ENCODE data around the gene HSPB6.

The HSPB6 gene

GRCh38 chr19:35746087-35746462 is 10.8 kb downstream of the HSPB6 start:
- DNase-seq (ENCODE audit: low read depth) = no peak

DNA sequence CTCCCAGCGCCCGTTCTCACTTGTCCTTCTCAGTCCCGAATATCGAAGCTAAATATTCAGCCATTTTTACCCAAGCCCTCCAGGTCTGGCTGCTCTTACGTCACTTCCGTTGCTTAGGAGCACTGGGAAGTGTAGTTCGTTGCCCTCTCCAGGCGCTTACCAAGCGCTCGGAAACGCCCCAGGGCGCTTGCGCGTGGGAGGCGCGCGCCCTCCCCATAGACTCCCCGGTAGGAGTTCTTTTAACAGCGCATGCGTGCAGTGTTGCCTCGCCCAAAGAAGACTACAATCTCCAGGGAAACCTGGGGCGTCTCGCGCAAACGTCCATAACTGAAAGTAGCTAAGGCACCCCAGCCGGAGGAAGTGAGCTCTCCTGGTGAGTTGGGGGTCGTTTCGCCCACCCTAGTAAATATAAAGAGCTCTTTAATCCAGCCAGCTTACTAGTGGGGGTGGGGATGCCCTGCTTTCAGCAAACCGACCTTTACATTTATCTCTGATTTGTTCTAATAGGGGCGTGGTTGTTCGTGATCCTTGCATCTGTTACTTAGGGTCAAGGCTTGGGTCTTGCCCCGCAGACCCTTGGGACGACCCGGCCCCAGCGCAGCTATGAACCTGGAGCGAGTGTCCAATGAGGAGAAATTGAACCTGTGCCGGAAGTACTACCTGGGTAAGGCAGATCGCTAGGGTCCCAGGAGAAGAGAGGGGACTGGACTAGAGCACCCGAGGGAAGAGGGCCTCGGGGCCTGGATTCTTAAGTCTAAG is 11.3 kb downstream of the HSPB6 start, which contains the start of the genes PSENEN and U2AF1L4:
Gene PSENEN, plus strand, starts transcription at position 324 of the 759 bp plus-strand sequence. Its CDS starts 280 bp downstream, at position 604.
Gene U2AF1L4, minus strand, starts transcription at position 91 of the 759 bp plus-strand sequence. Its CDS starts 27 bp downstream, at position 64.
- DNase-seq (ENCODE audit: low read depth) = peak; percentile 98

GRCh38 chr19:35744430-35745327 is 12.2 kb downstream of the HSPB6 start:
- no peak for DNase-seq (ENCODE audit: low read depth)

- DNase-seq (ENCODE audit: low read depth) = no peak
Measured at GRCh38 chr19:35743640-35744429, 13.0 kb downstream of the HSPB6 start.

- no peak for DNase-seq (ENCODE audit: low read depth)
Measured at GRCh38 chr19:35742121-35742724, 14.6 kb downstream of the HSPB6 start, which contains the start of gene IGFLR1. IGFLR1 (minus strand) TSS chr19:35742452; CDS start chr19:35741180, 1,272 bp downstream.

DNA sequence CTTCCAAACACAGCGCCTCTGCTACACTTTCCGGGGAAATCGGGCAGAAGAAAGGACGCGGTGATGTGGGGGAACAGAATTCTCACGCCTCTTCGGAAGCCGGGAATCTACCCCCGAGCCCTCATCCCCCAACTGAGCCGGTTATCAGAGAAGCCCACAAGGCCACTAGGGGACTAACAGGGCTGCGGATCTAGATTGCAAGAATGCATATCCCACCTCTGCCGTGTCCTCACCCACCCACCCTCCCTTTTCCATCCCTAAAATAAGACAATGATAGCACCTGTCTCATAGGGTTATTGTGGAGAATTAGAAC is 15.7 kb downstream of the HSPB6 start:
- DNase-seq (ENCODE audit: low read depth) = no peak

GRCh38 chr19:35740423-35741202 is 16.2 kb downstream of the HSPB6 start:
- DNase-seq (ENCODE audit: low read depth) = peak; percentile 79

DNA sequence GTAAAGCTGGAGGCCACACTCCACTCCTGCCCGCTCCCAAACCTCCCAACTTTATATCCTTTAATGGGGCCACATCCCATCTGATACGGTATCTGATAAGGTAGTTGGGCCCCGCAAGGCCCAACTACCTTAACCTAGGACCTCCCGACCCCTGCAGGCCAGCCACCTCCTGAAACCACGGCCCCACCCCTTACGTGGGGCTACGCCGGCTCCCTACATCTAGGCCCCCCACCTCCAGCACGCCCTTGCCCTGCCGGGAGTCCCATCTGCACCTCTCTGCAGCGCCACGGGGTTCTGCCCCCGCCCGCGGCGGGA is 16.8 kb downstream of the HSPB6 start:
- DNase-seq (ENCODE audit: low read depth) = no peak

DNA sequence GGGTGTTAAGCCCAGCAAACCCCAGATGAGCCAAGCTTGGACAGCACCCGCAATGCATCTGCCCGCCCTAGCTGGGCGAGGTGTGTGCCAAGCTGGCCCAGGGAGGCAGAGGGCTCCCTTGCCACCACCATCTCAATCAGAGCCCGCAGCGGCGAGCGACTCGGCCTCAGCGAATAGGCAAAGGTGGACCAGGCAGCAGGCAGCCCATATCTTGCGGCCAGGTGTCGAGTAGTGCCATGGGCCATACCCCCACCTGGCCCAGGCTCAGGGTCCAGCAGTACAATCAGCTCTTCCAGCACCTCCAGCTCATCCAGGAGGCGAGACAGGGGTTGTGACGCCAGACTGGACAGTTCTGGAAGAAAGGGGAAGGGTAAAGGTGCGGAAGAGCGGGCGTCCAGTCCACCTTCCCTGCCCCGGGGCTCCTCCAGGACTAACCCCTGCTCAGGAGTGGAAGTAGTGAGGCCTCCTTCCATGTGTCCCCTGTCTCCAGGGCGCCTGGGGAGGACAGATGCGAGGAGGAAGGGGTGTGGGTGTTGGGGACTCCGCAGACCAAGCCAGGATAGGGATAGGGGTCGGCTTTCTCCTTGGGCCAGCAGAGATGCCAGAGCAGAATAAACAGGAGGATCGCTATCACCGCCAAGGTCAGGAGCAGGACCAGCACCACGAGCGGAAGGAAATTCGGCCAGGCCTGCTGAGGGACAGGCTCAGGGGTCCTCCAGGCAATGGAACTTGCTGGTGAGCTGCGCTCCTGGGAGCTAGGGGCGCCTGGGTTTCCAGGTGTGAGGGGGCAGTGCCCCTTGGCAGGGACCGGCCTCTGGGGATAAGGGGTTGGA is 17.3 kb downstream of the HSPB6 start:
- no peak for DNase-seq (ENCODE audit: low read depth)

GRCh38 chr19:35738887-35739229 is 18.0 kb downstream of the HSPB6 start:
- no peak for DNase-seq (ENCODE audit: low read depth)

DNA sequence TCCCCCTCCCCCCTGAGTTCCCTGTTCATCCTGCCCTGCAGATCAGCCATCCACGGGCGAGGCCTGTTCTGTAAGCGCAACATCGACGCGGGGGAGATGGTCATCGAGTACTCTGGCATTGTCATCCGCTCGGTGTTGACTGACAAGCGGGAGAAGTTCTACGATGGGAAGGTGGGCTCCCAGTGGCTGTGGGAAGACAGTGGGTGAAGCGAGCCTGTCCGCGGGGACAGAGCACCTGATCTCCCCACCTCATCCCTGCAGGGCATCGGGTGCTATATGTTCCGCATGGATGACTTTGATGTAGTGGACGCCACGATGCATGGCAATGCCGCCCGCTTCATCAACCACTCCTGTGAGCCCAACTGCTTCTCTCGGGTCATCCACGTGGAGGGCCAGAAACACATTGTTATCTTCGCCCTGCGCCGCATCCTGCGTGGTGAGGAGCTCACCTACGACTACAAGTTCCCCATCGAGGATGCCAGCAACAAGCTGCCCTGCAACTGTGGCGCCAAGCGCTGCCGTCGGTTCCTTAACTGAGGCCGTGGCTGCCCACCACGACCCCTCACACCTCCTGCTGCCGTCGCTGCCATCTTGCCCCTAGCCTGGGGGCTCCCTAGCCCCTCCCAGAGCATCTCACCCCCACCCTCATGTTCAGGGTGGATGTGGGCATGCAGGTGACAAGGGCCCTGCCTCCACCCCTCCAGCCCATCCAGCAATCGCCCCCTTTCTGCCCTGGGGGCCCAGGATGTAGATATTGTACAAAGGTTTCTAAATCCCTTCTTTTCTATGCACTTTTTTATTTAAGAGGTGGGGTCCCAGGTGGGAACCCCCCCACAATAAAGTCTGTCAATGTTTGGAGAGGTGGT is 18.6 kb downstream of the HSPB6 start:
- no peak for DNase-seq (ENCODE audit: low read depth)

- DNase-seq (ENCODE audit: low read depth) = no peak
Measured at GRCh38 chr19:35736913-35737886, 19.6 kb downstream of the HSPB6 start.

DNA sequence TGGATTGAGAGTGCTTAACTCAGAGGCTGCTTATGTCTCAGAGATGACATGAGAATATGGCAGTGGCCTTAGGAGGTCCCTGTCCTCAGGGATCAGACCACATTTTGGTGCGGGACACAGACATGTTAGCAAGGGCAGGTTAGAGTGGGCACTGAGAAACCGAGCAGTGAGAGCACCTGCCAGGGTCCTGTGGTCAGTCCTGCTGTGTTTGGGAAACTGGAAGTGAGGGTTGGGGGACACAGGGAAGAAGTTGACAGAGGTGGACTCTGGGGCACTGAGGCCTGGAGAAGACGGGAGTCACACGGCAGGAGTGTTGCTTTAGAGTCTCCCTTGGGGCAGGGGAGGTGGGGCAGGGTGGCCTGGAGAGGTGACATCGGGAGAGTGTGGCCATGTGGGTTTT is 21.9 kb downstream of the HSPB6 start:
- DNase-seq (ENCODE audit: low read depth) = no peak

DNA sequence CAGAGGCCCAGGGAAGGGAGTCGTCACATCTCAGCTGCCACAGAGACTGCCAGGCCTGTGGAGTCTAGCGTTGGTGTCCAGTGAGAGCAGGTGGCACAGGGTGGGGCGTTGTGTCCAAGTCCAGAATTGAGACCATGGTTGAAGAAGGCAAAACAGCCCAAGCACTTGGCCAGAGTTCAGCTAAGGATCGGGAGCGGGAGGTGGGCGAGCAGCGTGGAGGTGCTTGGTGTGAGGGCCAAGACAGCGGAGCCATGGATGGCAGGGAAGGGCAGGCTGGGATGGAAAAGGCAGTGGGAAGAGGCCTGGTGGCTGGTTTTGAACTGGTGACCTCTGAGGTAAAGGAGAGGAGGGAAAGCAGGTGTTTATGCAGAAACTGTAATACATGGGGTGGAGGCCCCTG is 22.6 kb downstream of the HSPB6 start:
- no peak for DNase-seq (ENCODE audit: low read depth)

DNA sequence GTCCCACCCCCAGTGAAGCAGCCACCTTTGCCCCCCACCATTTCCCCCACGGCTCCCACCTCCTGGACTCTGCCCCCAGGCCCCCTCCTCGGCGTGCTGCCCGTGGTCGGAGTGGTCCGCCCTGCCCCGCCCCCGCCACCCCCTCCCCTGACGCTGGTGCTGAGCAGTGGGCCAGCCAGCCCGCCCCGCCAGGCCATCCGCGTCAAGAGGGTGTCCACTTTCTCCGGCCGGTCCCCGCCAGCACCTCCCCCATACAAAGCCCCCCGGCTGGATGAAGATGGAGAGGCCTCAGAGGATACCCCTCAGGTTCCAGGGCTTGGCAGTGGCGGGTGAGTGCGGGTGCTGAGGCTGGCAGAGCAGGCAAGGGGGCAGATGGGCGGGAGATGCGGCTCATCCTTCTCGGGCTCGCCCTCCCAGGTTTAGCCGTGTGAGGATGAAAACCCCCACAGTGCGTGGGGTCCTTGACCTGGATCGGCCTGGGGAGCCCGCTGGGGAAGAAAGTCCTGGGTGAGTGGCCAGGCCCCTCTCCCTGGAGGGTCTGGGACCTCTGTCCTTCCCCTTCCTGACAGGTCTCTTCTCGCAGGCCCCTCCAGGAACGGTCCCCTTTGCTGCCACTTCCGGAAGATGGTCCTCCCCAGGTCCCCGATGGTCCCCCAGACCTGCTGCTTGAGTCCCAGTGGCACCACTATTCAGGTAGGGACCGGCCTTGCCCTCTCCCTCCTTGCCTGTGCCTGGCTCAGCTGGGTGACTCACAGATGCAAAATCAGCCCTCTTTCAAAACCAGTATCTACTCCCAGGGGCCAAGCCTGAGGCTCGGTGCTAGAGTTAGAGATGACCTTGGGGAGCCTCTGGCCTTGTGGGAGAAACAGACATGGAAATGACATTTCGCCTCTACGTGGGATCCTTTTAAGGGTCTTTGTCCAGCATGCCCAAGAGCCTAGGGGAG is 23.4 kb downstream of the HSPB6 start:
- DNase-seq (ENCODE audit: low read depth) = no peak

- no peak for DNase-seq (ENCODE audit: low read depth)
Measured at GRCh38 chr19:35732540-35733179, 24.2 kb downstream of the HSPB6 start.
